Measurements from ENCODE around the gene RFTN1.
A peak's percentile ranks its signal among the peaks of the same experiment; 100 is the strongest.

The RFTN1 gene

GRCh38 chr3:16513141-16514020, at the start of gene RFTN1:
TSS of gene RFTN1 (minus strand) at chr3:16513699. CDS start at chr3:16493869, 19,830 bp downstream.
- peak within 1 kb of the TSS; percentile 82 for H3K4me3 ChIP-seq (ENCODE audit: low read depth, low read length)
- TF ChIP-seq, protein P1, sequence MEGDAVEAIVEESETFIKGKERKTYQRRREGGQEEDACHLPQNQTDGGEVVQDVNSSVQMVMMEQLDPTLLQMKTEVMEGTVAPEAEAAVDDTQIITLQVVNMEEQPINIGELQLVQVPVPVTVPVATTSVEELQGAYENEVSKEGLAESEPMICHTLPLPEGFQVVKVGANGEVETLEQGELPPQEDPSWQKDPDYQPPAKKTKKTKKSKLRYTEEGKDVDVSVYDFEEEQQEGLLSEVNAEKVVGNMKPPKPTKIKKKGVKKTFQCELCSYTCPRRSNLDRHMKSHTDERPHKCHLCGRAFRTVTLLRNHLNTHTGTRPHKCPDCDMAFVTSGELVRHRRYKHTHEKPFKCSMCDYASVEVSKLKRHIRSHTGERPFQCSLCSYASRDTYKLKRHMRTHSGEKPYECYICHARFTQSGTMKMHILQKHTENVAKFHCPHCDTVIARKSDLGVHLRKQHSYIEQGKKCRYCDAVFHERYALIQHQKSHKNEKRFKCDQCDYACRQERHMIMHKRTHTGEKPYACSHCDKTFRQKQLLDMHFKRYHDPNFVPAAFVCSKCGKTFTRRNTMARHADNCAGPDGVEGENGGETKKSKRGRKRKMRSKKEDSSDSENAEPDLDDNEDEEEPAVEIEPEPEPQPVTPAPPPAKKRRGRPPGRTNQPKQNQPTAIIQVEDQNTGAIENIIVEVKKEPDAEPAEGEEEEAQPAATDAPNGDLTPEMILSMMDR (IDR thresholded peaks at IDR 0.05; ENCODE audit: low read depth, low read length), result no peak

DNA sequence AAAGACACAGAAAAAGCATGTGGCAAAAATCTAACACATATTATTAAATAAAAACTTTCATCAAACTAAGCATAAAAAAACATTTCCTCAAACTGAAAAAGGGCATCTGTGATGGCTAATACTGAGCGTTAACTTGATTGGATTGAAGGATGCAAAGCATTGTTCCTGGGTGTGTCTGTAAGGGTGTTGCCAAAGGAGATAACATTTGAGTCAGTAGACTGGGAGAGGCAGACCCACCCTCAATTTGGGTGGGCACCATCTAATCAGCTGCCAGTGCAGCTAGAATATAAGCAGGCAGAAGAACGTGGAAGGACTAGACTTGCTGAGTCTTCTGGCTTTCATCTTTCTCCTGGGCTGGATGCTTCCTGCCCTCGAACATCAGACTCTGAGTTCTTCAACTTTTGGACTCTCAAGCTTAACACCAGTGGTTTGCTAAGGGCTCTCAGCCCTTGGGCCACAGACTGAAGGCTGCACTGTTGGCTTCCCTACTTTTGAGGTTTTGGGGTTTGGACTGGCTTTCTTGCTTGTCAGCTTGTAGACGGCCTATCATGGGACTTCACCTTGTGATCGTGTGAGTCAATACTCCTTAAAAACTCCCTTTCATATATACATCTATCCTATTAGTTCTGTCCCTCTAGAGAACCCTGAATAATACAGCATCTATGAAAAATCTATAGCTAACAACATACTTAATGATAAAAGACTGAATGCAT, 46.3 kb upstream of the RFTN1 start:
- H3K4me3 ChIP-seq (ENCODE audit: low read depth, low read length), result no peak overlapping the region
- TF ChIP-seq, protein P1 (IDR thresholded peaks at IDR 0.05; ENCODE audit: low read depth, low read length), result no peak

- TF ChIP-seq, protein P1 (IDR thresholded peaks at IDR 0.05; ENCODE audit: low read depth, low read length), result no peak
Observed at GRCh38 chr3:16554126-16554525, 40.6 kb upstream of the RFTN1 start.

GRCh38 chr3:16552757-16553156, 39.3 kb upstream of the RFTN1 start:
- TF ChIP-seq, protein P1 (IDR thresholded peaks at IDR 0.05; ENCODE audit: low read depth, low read length), result no peak
- no peak overlapping the region for H3K4me3 ChIP-seq (ENCODE audit: low read depth, low read length)

More at GRCh38 chr3:16554126-16554525, 40.6 kb upstream of the RFTN1 start:
- H3K4me3 ChIP-seq (ENCODE audit: low read depth, low read length), result no peak overlapping the region

DNA sequence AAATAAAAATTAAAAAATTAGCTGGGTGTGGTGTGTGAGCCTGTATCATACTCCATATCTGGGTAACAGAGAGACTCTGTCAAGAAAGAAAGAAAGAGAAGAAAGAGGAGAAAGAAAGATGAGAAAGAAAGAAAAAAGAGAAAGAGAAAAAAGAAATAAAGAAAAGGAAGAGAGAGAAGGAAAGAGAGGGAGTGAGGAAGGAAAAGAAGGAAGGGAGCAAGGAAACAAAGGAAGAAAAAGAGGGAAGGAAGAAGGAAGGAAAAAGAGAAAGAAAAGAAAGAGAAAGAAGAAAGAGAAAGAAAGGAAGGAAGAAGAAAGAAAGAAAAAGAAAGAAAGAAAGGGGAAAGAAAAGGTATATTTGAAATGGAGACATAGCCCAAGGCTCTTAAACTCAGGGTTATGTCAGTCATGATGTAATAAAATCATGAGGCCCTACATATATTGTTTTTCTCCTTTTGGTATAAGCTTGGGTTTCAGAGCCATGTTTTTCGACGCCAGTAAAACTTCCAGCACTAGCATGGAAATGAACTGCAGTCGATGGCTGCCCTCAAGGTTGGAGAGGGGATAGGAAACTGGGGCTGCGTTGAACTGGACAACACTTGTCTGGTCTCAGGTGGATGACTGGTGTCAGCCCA, 38.0 kb upstream of the RFTN1 start:
- no peak overlapping the region for H3K4me3 ChIP-seq (ENCODE audit: low read depth, low read length)
- TF ChIP-seq, protein P1 (IDR thresholded peaks at IDR 0.05; ENCODE audit: low read depth, low read length), result no peak

GRCh38 chr3:16550676-16551341, 37.3 kb upstream of the RFTN1 start:
- H3K4me3 ChIP-seq (ENCODE audit: low read depth, low read length), result no peak overlapping the region
- TF ChIP-seq, protein P1 (IDR thresholded peaks at IDR 0.05; ENCODE audit: low read depth, low read length), result peak; percentile 80

Measured in WI38 (cell line).